PC-9 (cell line): ENCODE measurements around the gene DNAJB1. TPM values are rescaled to one million over a fixed set of nuclear protein-coding genes. Genes with fewer than 3 reads are reported as not detected.
"Not testable (repeated sequence)": the region's sequence is repeated elsewhere in the genome, so short reads cannot be mapped to it uniquely, and the experiment has no call there.

Experiments
- BruUV-seq: library from RNA; stranded (reverse); fragments of 400-500 nt; replicated peaks from 2 replicates; lab custom pipeline; 2021; lab: Mats Ljungman, UMichigan
- CTCF ChIA-PET: fragments of 300-600 bp; sonication (Branson Sonifier 250); formaldehyde crosslinking; loops from one replicate; lab custom pipeline; 2022; ENCODE audit warnings: antibody characterized with exemption; lab: Charles Lee
- POLR2A ChIA-PET: fragments of 300-600 bp; sonication (Branson Sonifier 250); formaldehyde crosslinking; loops from one replicate; lab custom pipeline; 2022; ENCODE audit warnings: antibody characterized with exemption; ENCODE audit not compliant: unreplicated experiment; lab: Charles Lee
- DNase-seq, 2 experiments: peaks; one replicate each; pipeline versions ENCODE4 v3.0.0 to v3.0.0-alpha.2; 2015 to 2022; ENCODE audit warnings: mixed read lengths in 1 of 2
- H2AFZ ChIP-seq: fragments of 200-600 bp; sonication (generic); 2 replicates; pipeline ENCODE4 v1.8.1; 2017; ENCODE audit warnings: antibody characterized with exemption
- H3F3A ChIP-seq: fragments of 200-600 bp; sonication (generic); 2 replicates; pipeline ENCODE4 v1.8.1; 2017; ENCODE audit warnings: antibody characterized with exemption, mild to moderate bottlenecking, low read depth; ENCODE audit not compliant: insufficient read depth
- H3K27ac ChIP-seq: fragments of 200-600 bp; sonication (generic); 2 replicates; pipeline ENCODE4 v1.6.1; 2016; ENCODE audit warnings: mixed run types
- H3K27me3 ChIP-seq: fragments of 200-600 bp; sonication (generic); 2 replicates; pipeline ENCODE4 v1.6.1; 2016; ENCODE audit warnings: low read depth, mixed run types; ENCODE audit not compliant: insufficient read depth
- H3K36me3 ChIP-seq: fragments of 200-600 bp; sonication (generic); 2 replicates; pipeline ENCODE4 v1.6.1; 2016; ENCODE audit warnings: low read depth, mixed run types
- H3K4me1 ChIP-seq: fragments of 200-600 bp; sonication (generic); replicated peaks from 2 replicates; pipeline ENCODE4 v1.6.1; 2016; ENCODE audit warnings: mixed run types; ENCODE audit not compliant: insufficient read depth
- H3K4me2 ChIP-seq: fragments of 200-600 bp; sonication (generic); 2 replicates; pipeline ENCODE4 v1.6.1; 2017; ENCODE audit warnings: mixed run types
- H3K4me3 ChIP-seq: fragments of 200-600 bp; sonication (generic); 2 replicates; pipeline ENCODE4 v1.6.1; 2016; ENCODE audit warnings: mixed run types
- H3K79me2 ChIP-seq: fragments of 200-600 bp; sonication (generic); 2 replicates; pipeline ENCODE4 v1.6.1; 2017; ENCODE audit warnings: low read depth, mixed run types
- H3K9me2 ChIP-seq: fragments of 200-600 bp; sonication (generic); 2 replicates; pipeline ENCODE4 v1.8.1; 2017; ENCODE audit warnings: mild to moderate bottlenecking; ENCODE audit not compliant: insufficient read depth
- H3K9me3 ChIP-seq: fragments of 200-600 bp; sonication (generic); 2 replicates; pipeline ENCODE4 v1.8.1; 2016; ENCODE audit warnings: low read depth; ENCODE audit not compliant: insufficient read depth
- H4K20me1 ChIP-seq: fragments of 200-600 bp; sonication (generic); 2 replicates; pipeline ENCODE4 v1.8.1; 2017; ENCODE audit not compliant: insufficient read depth
- CTCF ChIP-seq: fragments of 200-600 bp; sonication (generic); conservative IDR thresholded peaks from 2 replicates; pipeline ENCODE4 v1.6.1; 2017; ENCODE audit warnings: mixed run types, antibody characterized with exemption, mild to moderate bottlenecking, moderate library complexity
- EZH2 ChIP-seq: fragments of 200-600 bp; sonication (generic); IDR thresholded peaks from 2 replicates; pipeline ENCODE4 v1.8.0; 2017; ENCODE audit warnings: antibody characterized with exemption, low read depth
- intact Hi-C: fragments of 100-400 bp; cut with micrococcal nuclease; formaldehyde crosslinking; loops from one replicate; pipeline ENCODE4 v1.10.0; 2022; ENCODE audit not compliant: unreplicated experiment
- total RNA-seq: library from RNA; stranded (reverse); gene quantifications from 2 replicates; pipeline ENCODE4 v1.2.3, GENCODE V29; 2021

The DNAJB1 gene
- total RNA-seq, 1 experiment from 2014 or later = 159 TPM

DNA sequence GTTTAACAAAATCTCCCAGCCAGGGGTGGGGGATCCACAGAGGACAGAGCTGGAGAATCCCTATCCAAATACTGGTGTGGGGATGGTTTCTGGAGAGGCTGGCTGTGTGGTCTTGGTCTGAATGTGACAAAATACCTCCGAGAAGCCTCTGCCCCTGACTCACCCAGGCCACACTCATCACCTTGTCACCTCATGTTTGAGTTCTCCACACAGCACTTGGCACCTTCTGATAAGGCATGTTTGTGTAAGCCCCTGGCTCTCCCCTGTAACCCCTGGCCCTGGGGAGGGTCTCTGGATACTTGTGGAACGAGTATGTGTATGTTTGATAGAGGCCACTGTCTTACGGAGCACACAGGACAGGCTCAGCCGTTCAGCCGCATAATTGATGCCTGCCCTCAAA lies 25.9 kb upstream of the DNAJB1 start:
- no peak overlapping the region for H3K4me3 ChIP-seq
- no peak overlapping the region for H2AFZ ChIP-seq
- H4K20me1 ChIP-seq = peaks cover 33% of the 10 kb centered on the region
- TF ChIP-seq EZH2 = no peak
- no peak for TF ChIP-seq CTCF
- ChIA-PET POLR2A (no interaction called here), CTCF (no interaction called here)
- no peaks in the 10 kb centered on the region for H3K9me3 ChIP-seq
- BruUV-seq = no TSS peak
- no peak overlapping the region for H3K4me2 ChIP-seq
- intact Hi-C loops = no loop called here
- no peaks in the 10 kb centered on the region for H3K27me3 ChIP-seq
- H3K36me3 ChIP-seq = no peaks in the 10 kb centered on the region; the same call in 1 of the 2 replicates
- no peaks in the 10 kb centered on the region for H3K4me1 ChIP-seq
- no peak for DNase-seq
- no peaks in the 10 kb centered on the region for H3K9me2 ChIP-seq
- no peaks in the 10 kb centered on the region for H3F3A ChIP-seq
- H3K79me2 ChIP-seq = peaks cover 66% of the 10 kb centered on the region
- H3K27ac ChIP-seq = no peak overlapping the region

- no peak overlapping the region for H3K4me2 ChIP-seq
- peak in 1 of 2 experiments; percentile 56 for DNase-seq
- H3K79me2 ChIP-seq = peaks cover 77% of the 10 kb centered on the region
- H3K27ac ChIP-seq = no peak overlapping the region
- peaks cover 42% of the 10 kb centered on the region for H4K20me1 ChIP-seq
- no TSS peak for BruUV-seq
- no peak for TF ChIP-seq CTCF
- H3K9me2 ChIP-seq = no peaks in the 10 kb centered on the region
- no peaks in the 10 kb centered on the region for H3K27me3 ChIP-seq
- no peaks in the 10 kb centered on the region for H3K9me3 ChIP-seq
- ChIA-PET CTCF (interaction anchor here (0.6 kb wide), 1 partner anchor 455 kb away, joined by 21 read pairs; no protein-coding TSS in a partner anchor), POLR2A (interaction anchor here (0.5 to 0.9 kb wide), 6 partner anchors 11 to 1846 kb away, joined by 3 to 13 read pairs (median 5); partner anchors contain the start of gene GIPC1)
- peaks cover 3% of the 10 kb centered on the region for H3K4me1 ChIP-seq
- H3F3A ChIP-seq = peaks cover 3% of the 10 kb centered on the region; the same call in 1 of the 2 replicates
- intact Hi-C loops = no loop called here
- no peak overlapping the region for H2AFZ ChIP-seq
- H3K4me3 ChIP-seq = no peak overlapping the region
- no peaks in the 10 kb centered on the region for H3K36me3 ChIP-seq
These were observed 24.6 kb upstream of the DNAJB1 start for GRCh38 chr19:14542711-14543328.

DNA sequence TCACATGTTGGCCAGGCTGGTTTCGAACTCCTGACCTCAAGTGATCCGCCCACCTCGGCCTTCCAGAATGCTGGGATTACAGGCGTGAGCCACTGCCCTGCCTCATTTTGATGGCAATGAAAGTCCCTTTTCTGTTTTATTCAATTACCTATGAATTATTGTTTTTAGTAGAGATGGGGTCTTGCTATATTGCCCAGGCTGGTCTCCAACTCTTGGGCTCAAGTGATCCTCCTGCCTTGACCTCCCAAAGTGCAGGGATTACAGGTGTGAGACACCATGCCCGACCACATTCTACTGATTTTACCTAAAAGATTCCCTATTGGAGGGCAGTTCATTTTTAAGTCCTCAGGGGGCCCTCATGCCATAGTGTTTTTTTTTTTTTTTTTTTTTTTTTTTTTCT lies 23.8 kb upstream of the DNAJB1 start:
- H3K4me2 ChIP-seq, H3K4me3 ChIP-seq, H3K27me3 ChIP-seq, H3K9me2 ChIP-seq, H3K9me3 ChIP-seq, H2AFZ ChIP-seq, H3K36me3 ChIP-seq, BruUV-seq, intact Hi-C loops, DNase-seq, H3K27ac ChIP-seq, H3F3A ChIP-seq, CTCF ChIA-PET, POLR2A ChIA-PET: not testable (repeated sequence)
- H4K20me1 ChIP-seq = peaks cover 48% of the 10 kb centered on the region
- peaks cover 82% of the 10 kb centered on the region for H3K79me2 ChIP-seq
- peaks cover 10% of the 10 kb centered on the region for H3K4me1 ChIP-seq
